H1 (cell line): ENCODE data around the gene SUCNR1. TPM values are rescaled to one million over a fixed set of nuclear protein-coding genes. Genes with fewer than 3 reads are reported as not detected.

Experiments used
- CTCF ChIA-PET: fragments of 300-600 bp; sonication (Branson Sonifier 250); formaldehyde crosslinking; loops from one replicate; lab custom pipeline; 2021; ENCODE audit not compliant: partially characterized antibody; lab: Charles Lee
- POLR2A ChIA-PET: fragments of 300-600 bp; sonication (Branson Sonifier 250); formaldehyde crosslinking; loops from one replicate; lab custom pipeline; 2021; ENCODE audit warnings: inconsistent platforms; ENCODE audit not compliant: partially characterized antibody; lab: Charles Lee
- DNase-seq, 2 experiments: peaks; one replicate each; pipeline versions ENCODE4 v3.0.0 to v3.0.0-alpha.2; 2010 to 2022; ENCODE audit warnings: low spot score in 2 of 2, low read depth in 1 of 2, mixed read lengths in 1 of 2
- FAIRE-seq: peaks from 2 replicates; lab custom pipeline; 2011; peaks lifted over from hg19 to GRCh38; lab: Jason Lieb, UNC
- H2AFZ ChIP-seq: 2 replicates; pipeline ENCODE4 v1.8.1; 2012; ENCODE audit warnings: low read length, inconsistent platforms
- H2AK5ac ChIP-seq: 2 replicates; pipeline ENCODE4 v1.6.1; 2013; ENCODE audit warnings: low read depth, low read length
- H2BK120ac ChIP-seq: replicated peaks from 2 replicates; pipeline ENCODE3; 2013; ENCODE audit warnings: low read depth, low read length, inconsistent platforms
- H2BK12ac ChIP-seq: 2 replicates; pipeline ENCODE4 v1.6.1; 2013; ENCODE audit warnings: low read depth, low read length
- H2BK15ac ChIP-seq: 2 replicates; pipeline ENCODE4 v1.6.1; 2013; ENCODE audit warnings: low read length
- H2BK20ac ChIP-seq: 2 replicates; pipeline ENCODE4 v1.6.1; 2013; ENCODE audit warnings: low read length
- H2BK5ac ChIP-seq: 2 replicates; pipeline ENCODE4 v1.6.1; 2013; ENCODE audit warnings: low read depth, low read length
- H3K14ac ChIP-seq: 2 replicates; pipeline ENCODE4 v1.6.1; 2013; ENCODE audit warnings: inconsistent platforms; ENCODE audit not compliant: insufficient read length
- H3K18ac ChIP-seq: 2 replicates; pipeline ENCODE4 v1.6.1; 2013; ENCODE audit warnings: low read length; ENCODE audit errors: extremely low read depth
- H3K23ac ChIP-seq: 2 replicates; pipeline ENCODE4 v1.6.1; 2013; ENCODE audit warnings: inconsistent platforms; ENCODE audit not compliant: insufficient read length
- H3K23me2 ChIP-seq: 2 replicates; pipeline ENCODE4 v1.6.1; 2013; ENCODE audit warnings: low read depth, low read length
- H3K27ac ChIP-seq: 2 replicates; pipeline ENCODE4 v1.6.1; 2011; ENCODE audit warnings: low read depth, low read length, inconsistent platforms
- H3K27me3 ChIP-seq, 4 experiments: replicated peaks in 1 of 4; 1 replicate in 1 of 4; 2 replicates in 3 of 4; pipeline versions ENCODE4 v1.6.1 to v1.8.1; 2011 to 2013; ENCODE audit warnings: low read length in 3 of 4, mild to moderate bottlenecking in 3 of 4, inconsistent platforms in 2 of 4, mixed read lengths in 2 of 4, moderate library complexity in 1 of 4; ENCODE audit not compliant: control insufficient read depth in 3 of 4, insufficient read depth in 3 of 4; ENCODE audit errors: extremely low read depth in 1 of 4
- H3K36me3 ChIP-seq, 4 experiments: 2 replicates each; pipeline versions ENCODE4 v1.6.1 to v1.8.1; 2011 to 2013; ENCODE audit warnings: mild to moderate bottlenecking in 4 of 4, low read length in 3 of 4, moderate library complexity in 2 of 4, control low read depth in 1 of 4, inconsistent platforms in 1 of 4; ENCODE audit not compliant: insufficient read depth in 4 of 4, control insufficient read depth in 2 of 4
- H3K4ac ChIP-seq: replicated peaks from 2 replicates; pipeline ENCODE3; 2013; ENCODE audit warnings: low read length, low read depth, mixed read lengths, inconsistent platforms; ENCODE audit not compliant: insufficient read length
- H3K4me1 ChIP-seq, 4 experiments: replicated peaks in 1 of 4; 1 replicate in 1 of 4; 2 replicates in 3 of 4; pipeline versions ENCODE4 v1.6.1 to v1.8.1; 2011 to 2013; ENCODE audit warnings: low read length in 3 of 4, inconsistent platforms in 2 of 4, mixed read lengths in 1 of 4; ENCODE audit not compliant: insufficient read depth in 4 of 4, control insufficient read depth in 3 of 4
- H3K4me2 ChIP-seq, 2 experiments: 2 replicates each; pipeline versions ENCODE4 v1.6.1 to v1.8.1; 2011 to 2013; ENCODE audit warnings: low read depth in 2 of 2, low read length in 2 of 2, control low read depth in 1 of 2, inconsistent platforms in 1 of 2, mild to moderate bottlenecking in 1 of 2; ENCODE audit not compliant: insufficient read depth in 1 of 2
- H3K4me3 ChIP-seq, 4 experiments: fragments of 200-600, 300-600 bp in 1 of 4; sonication (generic), shearing (Covaris generic), sonication (Bioruptor Twin) in 1 of 4; 2 replicates each; pipeline versions ENCODE4 v1.5.1 to v1.8.1; 2011 to 2016; ENCODE audit warnings: low read length in 4 of 4, low read depth in 3 of 4, control low read depth in 2 of 4, inconsistent platforms in 2 of 4, mild to moderate bottlenecking in 2 of 4, mixed read lengths in 1 of 4, moderate library complexity in 1 of 4; ENCODE audit not compliant: insufficient read depth in 2 of 4; ENCODE audit errors: extremely low read depth in 1 of 4
- H3K56ac ChIP-seq: replicated peaks from 2 replicates; pipeline ENCODE3; 2013; ENCODE audit warnings: low read depth, mild to moderate bottlenecking, mixed read lengths, low read length, inconsistent platforms; ENCODE audit not compliant: insufficient read length
- H3K79me1 ChIP-seq: 2 replicates; pipeline ENCODE4 v1.6.1; 2013; ENCODE audit warnings: low read depth, low read length, control low read depth
- H3K79me2 ChIP-seq, 2 experiments: 2 replicates each; pipeline versions ENCODE4 v1.6.1 to v1.8.1; 2012 to 2013; ENCODE audit warnings: low read length in 2 of 2, mild to moderate bottlenecking in 2 of 2, inconsistent platforms in 1 of 2; ENCODE audit not compliant: insufficient read depth in 2 of 2, control insufficient read depth in 1 of 2
- H3K9ac ChIP-seq, 4 experiments: replicated peaks in 1 of 4; 1 replicate in 1 of 4; 2 replicates in 3 of 4; pipeline versions ENCODE4 v1.6.1 to v1.8.1; 2011 to 2013; ENCODE audit warnings: low read depth in 3 of 4, low read length in 3 of 4, control low read depth in 2 of 4, mild to moderate bottlenecking in 2 of 4, moderate library complexity in 2 of 4, inconsistent platforms in 1 of 4; ENCODE audit errors: extremely low read depth in 1 of 4
- H3K9me3 ChIP-seq, 2 experiments: 2 replicates each; pipeline versions ENCODE4 v1.6.1 to v1.8.1; 2012 to 2013; ENCODE audit warnings: mild to moderate bottlenecking in 2 of 2, moderate library complexity in 2 of 2, control low read depth in 1 of 2, inconsistent platforms in 1 of 2, low read depth in 1 of 2, low read length in 1 of 2, mixed read lengths in 1 of 2; ENCODE audit not compliant: insufficient read depth in 2 of 2
- H4K20me1 ChIP-seq, 2 experiments: replicated peaks in 1 of 2; 2 replicates each; pipeline versions ENCODE3 to v1.8.1; 2011 to 2013; ENCODE audit warnings: inconsistent platforms in 2 of 2, low read length in 2 of 2, mild to moderate bottlenecking in 1 of 2; ENCODE audit not compliant: insufficient read depth in 2 of 2, control insufficient read depth in 1 of 2
- H4K5ac ChIP-seq: 2 replicates; pipeline ENCODE4 v1.6.1; 2013; ENCODE audit warnings: low read length, low read depth, mixed read lengths, inconsistent platforms; ENCODE audit not compliant: insufficient read length
- H4K8ac ChIP-seq: 2 replicates; pipeline ENCODE4 v1.8.0; 2013; ENCODE audit warnings: mild to moderate bottlenecking, moderate library complexity, low read length, inconsistent platforms; ENCODE audit not compliant: insufficient read depth; ENCODE audit errors: extremely low read depth
- H4K91ac ChIP-seq: replicated peaks from 2 replicates; pipeline ENCODE3; 2013; ENCODE audit warnings: low read length, mixed read lengths, inconsistent platforms; ENCODE audit not compliant: insufficient read length
- ASH2L ChIP-seq: fragments of 200-600, 300-600 bp; sonication (generic); IDR thresholded peaks from one replicate; pipeline ENCODE4 v1.7.1; 2017; ENCODE audit warnings: low read length
- BRCA1 ChIP-seq: IDR thresholded peaks from 2 replicates; pipeline ENCODE4 v1.6.1; 2012; ENCODE audit warnings: low read depth, low read length, improper control_type of control experiment
- GTF2F1 ChIP-seq: IDR thresholded peaks from 2 replicates; pipeline ENCODE4 v1.6.1; 2012; ENCODE audit warnings: low read depth, low read length, improper control_type of control experiment, borderline replicate concordance
- MAFK ChIP-seq: IDR thresholded peaks from 2 replicates; pipeline ENCODE4 v1.6.1; 2012; ENCODE audit warnings: low read depth, mild to moderate bottlenecking, improper control_type of control experiment, low read length
- POLR2A ChIP-seq, 2 experiments: IDR thresholded peaks; 1 replicate in 1 of 2; 2 replicates in 1 of 2; pipeline ENCODE4 v1.6.1; 2011; ENCODE audit warnings: low read depth in 2 of 2, low read length in 2 of 2, mild to moderate bottlenecking in 2 of 2; ENCODE audit errors: control extremely low read depth in 1 of 2
- POLR2AphosphoS5 ChIP-seq: IDR thresholded peaks from 2 replicates; pipeline ENCODE4 v1.6.1; 2011; ENCODE audit warnings: low read depth, low read length
- SAP30 ChIP-seq: fragments of 300-600 bp; sonication (generic); IDR thresholded peaks from 2 replicates; pipeline ENCODE4 v1.7.1; 2012; ENCODE audit warnings: low read length, moderate library complexity, mild to moderate bottlenecking, inconsistent platforms; ENCODE audit not compliant: insufficient read depth, insufficient replicate concordance
- SIRT6 ChIP-seq: IDR thresholded peaks from one replicate; pipeline ENCODE4 v1.7.1; 2012; ENCODE audit warnings: low read length, inconsistent platforms
- SIX5 ChIP-seq: IDR thresholded peaks from 2 replicates; pipeline ENCODE4 v1.6.1; 2011; ENCODE audit warnings: mild to moderate bottlenecking, low read depth, low read length
- TAF7 ChIP-seq: optimal IDR thresholded peaks from 2 replicates; pipeline ENCODE3; 2011; ENCODE audit warnings: low read depth, mild to moderate bottlenecking, inconsistent platforms, low read length, moderate library complexity, borderline replicate concordance
- TEAD4 ChIP-seq: IDR thresholded peaks from 2 replicates; pipeline ENCODE4 v1.6.1; 2012; ENCODE audit warnings: low read depth, low read length, inconsistent platforms, mixed read lengths
- ZNF274 ChIP-seq: IDR thresholded peaks from 2 replicates; pipeline ENCODE4 v1.7.0; 2012; ENCODE audit warnings: low read length, borderline replicate concordance; ENCODE audit errors: extremely low read depth
- WGBS, 2 experiments: shearing (Covaris generic) in 1 of 2; methylation state at CpG; one replicate each; pipeline versions ENCODE4 v1.1.6 to v1.1.7; 2013 to 2015; ENCODE audit warnings: low lambda C conversion rate in 2 of 2, mixed read lengths in 2 of 2, inconsistent platforms in 1 of 2, low coverage in 1 of 2, missing lambda C conversion rate in 1 of 2; ENCODE audit not compliant: insufficient replicate concordance in 2 of 2, insufficient coverage in 1 of 2, insufficient read length in 1 of 2; ENCODE audit errors: extremely low coverage in 1 of 2, missing lambda C conversion rate in 1 of 2; 5-methylcytosine and 5-hydroxymethylcytosine counted together
- polyA plus RNA-seq, 7 experiments: library from polyadenylated mRNA; depleted of rRNA in 3 of 7; stranded (reverse) in 5 of 7; unstranded in 2 of 7; fragments of >200 nt in 5 of 7; fragments of 200-250 nt in 2 of 7; gene quantifications; 1 replicate in 5 of 7; 2 replicates in 1 of 7; 4 replicates in 1 of 7; pipeline versions ENCODE4 v1.2.1 to v1.2.3, GENCODE V29; 2011 to 2013; ENCODE audit warnings: missing spikeins in 2 of 7, mixed read lengths in 2 of 7
- total RNA-seq: library from RNA; stranded (reverse); fragmentation: NEBNext Ultra II Directional; extraction: Animal tissue kit (Norgen Biotek cat#: 25700); gene quantifications from 2 replicates; pipeline ENCODE4 v1.2.1, GENCODE V29; 2021

Gene SUCNR1
- total and polyA plus RNA-seq, 2 of the 8 experiments (the other 6 are each of a cell fraction or from before 2014, with no cell fraction given): not detected

- Histone ChIP-seq H3K27ac (no peak overlapping the region), H3K4ac (no peak overlapping the region), H4K8ac (no peak overlapping the region), H4K5ac (no peak overlapping the region), H2BK15ac (no peak overlapping the region), H3K56ac (no peak overlapping the region), H2BK120ac (no peak overlapping the region), H3K14ac (no peak overlapping the region), H2BK12ac (no peak overlapping the region), H3K36me3 (no peaks in the 10 kb centered on the region), H3K23ac (no peak overlapping the region), H3K9me3 (no peaks in the 10 kb centered on the region), H3K18ac (no peak overlapping the region), H3K4me3 (no peak overlapping the region), H3K4me2 (no peak overlapping the region), H4K91ac (no peak overlapping the region), H4K20me1 (no peaks in the 10 kb centered on the region), H2AFZ (no peak overlapping the region), H3K4me1 (no peaks in the 10 kb centered on the region), H2AK5ac (no peak overlapping the region), H2BK20ac (no peak overlapping the region), H3K9ac (no peak overlapping the region), H3K79me1 (no peaks in the 10 kb centered on the region), H3K23me2 (no peaks in the 10 kb centered on the region), H3K79me2 (no peaks in the 10 kb centered on the region), H2BK5ac (no peak overlapping the region), H3K27me3 (no peaks in the 10 kb centered on the region)
- TF ChIP-seq GTF2F1 (no peak), SAP30 (no peak), SIX5 (no peak), TEAD4 (no peak), BRCA1 (no peak), MAFK (no peak), ASH2L (no peak), POLR2AphosphoS5 (no peak), POLR2A (IDR thresholded peaks at IDR 0.05; ENCODE audit: control extremely low read depth in 1 of 2, low read depth in 2 of 2, low read length in 2 of 2) (no peak), TAF7 (no peak), SIRT6 (no peak), ZNF274 (no peak)
- DNase-seq (no peak), FAIRE-seq (no peak)
- ChIA-PET POLR2A (no interaction called here), CTCF (interaction anchor here (0.6 to 1.9 kb wide), 17 partner anchors 8 to 751 kb away, joined by 3 to 12 read pairs (median 3); no protein-coding TSS in a partner anchor)
- 89% methylated on average over 3 of the region's 3 CpGs; no CpG with 5 or more reads in 1 of the 2 experiments for WGBS, 2 experiments
These were observed 46.0 kb downstream of the SUCNR1 start for GRCh38 chr3:151919446-151919845.
